HFFc6 (cell line): ENCODE results near the gene P2RX6. TPM values are rescaled to one million over a fixed set of nuclear protein-coding genes. Genes with fewer than 3 reads are reported as not detected.

Experiments used
- DNase-seq: peaks from one replicate; pipeline ENCODE4 v3.0.0-alpha.2; 2018
- H3K27ac Mint-ChIP-seq: 2 replicates; pipeline ENCODE4 v1.8.0; 2020; ENCODE audit warnings: mild to moderate bottlenecking, mixed read lengths
- H3K27me3 Mint-ChIP-seq: 2 replicates; pipeline ENCODE4 v1.8.0; 2021; ENCODE audit warnings: mild to moderate bottlenecking, moderate library complexity, mixed read lengths; ENCODE audit not compliant: insufficient read depth
- H3K36me3 Mint-ChIP-seq: 2 replicates; pipeline ENCODE4 v1.8.0; 2021; ENCODE audit warnings: low read depth, mixed read lengths
- H3K4me1 Mint-ChIP-seq: 2 replicates; pipeline ENCODE4 v1.8.0; 2020; ENCODE audit warnings: low read depth, mixed read lengths
- H3K4me3 Mint-ChIP-seq: 2 replicates; pipeline ENCODE4 v1.8.0; 2020; ENCODE audit warnings: mild to moderate bottlenecking, moderate library complexity, mixed read lengths
- H3K9me3 Mint-ChIP-seq: 2 replicates; pipeline ENCODE4 v1.8.0; 2020; ENCODE audit warnings: mild to moderate bottlenecking, mixed read lengths
- microRNA-seq: library from miRNA; unstranded; fragments of <30 nt; microRNA quantifications from one replicate; pipeline ENCODE4, GENCODE V29; 2019
- total RNA-seq, 6 experiments: library from RNA; stranded (reverse); fragmentation: NEBNext Ultra II Directional; extraction: Animal tissue kit (Norgen Biotek cat#: 25700); gene quantifications; 2 replicates in 1 of 6; 3 replicates in 5 of 6; pipeline ENCODE4 v1.2.3, GENCODE V29; 2021
- TF ChIP-seq, protein P1 (sequence below): fragments of 200-600 bp; sonication (generic); IDR thresholded peaks from 2 replicates; pipeline ENCODE4 v1.5.0; 2021; ENCODE audit warnings: antibody characterized with exemption, mild to moderate bottlenecking

P2RX6 gene
- total RNA-seq, 6 experiments from 2014 or later = 1.6 to 4.0 (median 1.9) TPM

DNA sequence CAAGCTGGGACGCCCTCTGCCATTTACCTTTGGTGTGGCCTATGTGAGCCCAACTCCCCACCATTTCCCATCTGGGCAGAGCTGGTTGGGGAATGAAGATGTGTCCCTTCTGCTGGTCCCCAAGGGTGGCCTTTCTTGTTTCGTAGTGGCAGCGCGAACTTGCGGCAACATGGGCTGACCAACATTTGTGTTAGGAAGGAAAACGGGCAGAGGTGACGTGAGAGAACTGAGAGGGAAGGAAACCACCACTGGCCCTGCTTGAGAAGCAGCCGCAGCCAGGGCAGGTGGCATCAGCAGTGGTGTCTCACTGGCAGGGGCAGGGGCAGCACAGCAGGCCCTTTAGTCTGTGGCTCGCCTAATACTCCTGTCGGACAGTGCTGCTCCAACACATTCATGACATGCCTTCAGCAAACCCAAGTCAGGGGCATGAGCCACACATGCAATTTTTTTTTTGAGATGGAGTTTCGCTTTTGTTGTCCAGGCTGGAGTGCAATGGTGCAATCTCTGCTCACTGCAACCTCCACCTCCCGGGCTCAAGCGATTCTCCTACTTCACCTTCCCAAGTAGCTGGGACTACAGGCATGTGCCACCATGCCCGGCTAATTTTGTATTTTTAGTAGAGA, 60.7 kb downstream of the P2RX6 start:
- no peak overlapping the region for H3K27ac Mint-ChIP-seq
- no peaks in the 10 kb centered on the region for H3K9me3 Mint-ChIP-seq
- H3K4me1 Mint-ChIP-seq = peaks cover 18% of the 10 kb centered on the region

DNA sequence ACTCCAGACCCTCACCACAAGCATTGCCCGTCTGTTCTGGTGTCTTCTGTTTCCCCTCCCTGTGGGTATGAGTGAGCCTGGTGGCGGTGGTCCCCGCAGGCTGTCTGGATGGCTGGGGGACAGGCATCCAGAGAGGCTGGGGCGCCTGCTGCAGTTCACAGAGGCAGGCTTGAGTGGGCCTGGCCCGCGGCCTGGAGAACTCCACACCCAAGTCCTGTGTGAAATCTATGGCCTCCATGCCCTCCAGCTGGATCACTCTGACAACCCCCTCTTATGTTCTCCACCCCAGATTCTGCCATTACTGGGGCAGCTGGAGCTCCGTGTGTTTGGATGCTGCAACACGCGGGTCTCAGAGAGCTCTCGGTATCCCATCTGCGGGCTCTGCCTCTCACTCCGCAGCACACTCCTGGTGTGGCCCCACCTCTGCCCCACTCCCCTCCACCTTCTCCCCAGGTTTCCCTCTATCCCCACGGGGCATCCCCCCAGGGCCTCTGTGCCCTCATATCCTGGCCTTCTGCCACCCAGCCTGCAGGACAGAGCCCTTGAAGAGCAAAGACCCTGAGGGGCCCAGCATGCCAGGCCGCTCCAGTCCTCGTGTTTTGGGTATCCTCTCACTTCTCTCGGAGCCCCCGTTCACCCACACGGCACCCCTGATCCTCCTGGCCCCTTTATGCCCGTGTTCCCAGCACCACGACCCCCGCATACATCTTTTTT, 62.1 kb downstream of the P2RX6 start:
- Mint-ChIP-seq H3K36me3 (no peaks in the 10 kb centered on the region), H3K27ac (no peak overlapping the region), H3K27me3 (peaks cover 5% of the 10 kb centered on the region; the same call in 1 of the 2 replicates), H3K9me3 (no peaks in the 10 kb centered on the region), H3K4me1 (peaks cover 18% of the 10 kb centered on the region), H3K4me3 (no peak overlapping the region)
- no peak for DNase-seq
- TF ChIP-seq, protein P1, sequence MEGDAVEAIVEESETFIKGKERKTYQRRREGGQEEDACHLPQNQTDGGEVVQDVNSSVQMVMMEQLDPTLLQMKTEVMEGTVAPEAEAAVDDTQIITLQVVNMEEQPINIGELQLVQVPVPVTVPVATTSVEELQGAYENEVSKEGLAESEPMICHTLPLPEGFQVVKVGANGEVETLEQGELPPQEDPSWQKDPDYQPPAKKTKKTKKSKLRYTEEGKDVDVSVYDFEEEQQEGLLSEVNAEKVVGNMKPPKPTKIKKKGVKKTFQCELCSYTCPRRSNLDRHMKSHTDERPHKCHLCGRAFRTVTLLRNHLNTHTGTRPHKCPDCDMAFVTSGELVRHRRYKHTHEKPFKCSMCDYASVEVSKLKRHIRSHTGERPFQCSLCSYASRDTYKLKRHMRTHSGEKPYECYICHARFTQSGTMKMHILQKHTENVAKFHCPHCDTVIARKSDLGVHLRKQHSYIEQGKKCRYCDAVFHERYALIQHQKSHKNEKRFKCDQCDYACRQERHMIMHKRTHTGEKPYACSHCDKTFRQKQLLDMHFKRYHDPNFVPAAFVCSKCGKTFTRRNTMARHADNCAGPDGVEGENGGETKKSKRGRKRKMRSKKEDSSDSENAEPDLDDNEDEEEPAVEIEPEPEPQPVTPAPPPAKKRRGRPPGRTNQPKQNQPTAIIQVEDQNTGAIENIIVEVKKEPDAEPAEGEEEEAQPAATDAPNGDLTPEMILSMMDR = no peak

More for the DNA sequence above, 60.7 kb downstream of the P2RX6 start:
- DNase-seq = no peak
- peaks cover 8% of the 10 kb centered on the region for H3K27me3 Mint-ChIP-seq
- TF ChIP-seq, protein P1 = no peak
- H3K4me3 Mint-ChIP-seq = no peak overlapping the region
- no peaks in the 10 kb centered on the region for H3K36me3 Mint-ChIP-seq

Small RNA genes lying within 50 kb of the gene (microRNA-seq; reads per million reads assigned to microRNA genes)
- gene MIR649 = not detected

Other genes with a start within 250 kb of the P2RX6 start
- gene SERPIND1, start 241.1 kb upstream of the P2RX6 start, total RNA-seq = under 1 TPM in 5 of 6 experiments, not detected in 1; 0.07 to 0.19 (median 0.11) TPM
- 10 to 100 TPM; 51.0 to 61.3 (median 57.2) TPM for gene PI4KA, start 156.4 kb upstream of the P2RX6 start, total RNA-seq
- 10 to 100 TPM; 34.2 to 40.7 (median 38.0) TPM for gene SNAP29, start 156.2 kb upstream of the P2RX6 start, total RNA-seq
- 10 to 100 TPM; 44.0 to 51.5 (median 47.6) TPM for gene CRKL, start 97.8 kb upstream of the P2RX6 start, total RNA-seq
- under 1 TPM in 3 of 6 experiments, not detected in 3; 0.15 to 0.51 (median 0.31) TPM for gene AIFM3, start 47.9 kb upstream of the P2RX6 start, total RNA-seq
- gene LZTR1, start 32.9 kb upstream of the P2RX6 start, total RNA-seq = 10 to 100 TPM; 50.6 to 64.0 (median 57.2) TPM
- gene THAP7, start 13.0 kb upstream of the P2RX6 start, total RNA-seq = 10 to 100 TPM; 17.8 to 23.1 (median 21.1) TPM
- under 1 TPM in 1 of 6 experiments, not detected in 5; 0.07 TPM for gene SLC7A4, start 17.4 kb downstream of the P2RX6 start, total RNA-seq
- not detected for gene LRRC74B, start 30.8 kb downstream of the P2RX6 start, total RNA-seq